HuH-7 (cell line): Measurements from ENCODE around the gene CDH4.

Source experiments
- DNase-seq: peaks from one replicate; pipeline ENCODE4 v3.0.0; 2011; ENCODE audit warnings: low spot score

The CDH4 gene

GRCh38 chr20:61328911-61329558 lies 77.0 kb downstream of the CDH4 start:
- DNase-seq, result no peak

- DNase-seq, result no peak
Observed at GRCh38 chr20:61330441-61330840, 78.4 kb downstream of the CDH4 start.

GRCh38 chr20:61331543-61331942 lies 79.5 kb downstream of the CDH4 start:
- DNase-seq, result no peak

- DNase-seq, result no peak
Observed at GRCh38 chr20:61332016-61332975, 80.2 kb downstream of the CDH4 start.

GRCh38 chr20:61333484-61334108 lies 81.5 kb downstream of the CDH4 start:
- no peak for DNase-seq

GRCh38 chr20:61340157-61340556 lies 88.1 kb downstream of the CDH4 start:
- DNase-seq, result no peak

- no peak for DNase-seq
Observed at GRCh38 chr20:61341605-61342004, 89.5 kb downstream of the CDH4 start.

- no peak for DNase-seq
Observed at GRCh38 chr20:61343934-61344333, 91.9 kb downstream of the CDH4 start.

- no peak for DNase-seq
Observed at GRCh38 chr20:61345656-61346055, 93.6 kb downstream of the CDH4 start.

- no peak for DNase-seq
Observed at GRCh38 chr20:61346996-61347395, 94.9 kb downstream of the CDH4 start.

GRCh38 chr20:61347443-61347842 lies 95.4 kb downstream of the CDH4 start:
- no peak for DNase-seq

- no peak for DNase-seq
Observed at GRCh38 chr20:61349447-61350165, 97.5 kb downstream of the CDH4 start.

- no peak for DNase-seq
Observed at GRCh38 chr20:61350500-61351250, 98.6 kb downstream of the CDH4 start.

GRCh38 chr20:61352346-61353260 lies 100.5 kb downstream of the CDH4 start:
- DNase-seq, result no peak

- no peak for DNase-seq
Observed at GRCh38 chr20:61353261-61354000, 101.4 kb downstream of the CDH4 start.

GRCh38 chr20:61354001-61354390 lies 101.9 kb downstream of the CDH4 start:
- DNase-seq, result no peak

- DNase-seq, result no peak
Observed at GRCh38 chr20:61354501-61354900, 102.4 kb downstream of the CDH4 start.

GRCh38 chr20:61354901-61355495 lies 102.9 kb downstream of the CDH4 start:
- no peak for DNase-seq

- DNase-seq, result no peak
Observed at GRCh38 chr20:61355585-61355984, 103.5 kb downstream of the CDH4 start.
